HepG2 (cell line): ENCODE results near the gene SIN3A. TPM values are rescaled to one million over a fixed set of nuclear protein-coding genes. Genes with fewer than 3 reads are reported as not detected.

Experiments
- AGO1 ChIP-seq: fragments of 200-400 bp; formaldehyde crosslinking; IDR thresholded peaks from 2 replicates; pipeline ENCODE4 v1.6.1; 2017; ENCODE audit warnings: mild to moderate bottlenecking, low read depth, low read length, moderate library complexity; ENCODE audit not compliant: poor library complexity, severe bottlenecking
- ELF4 ChIP-seq: sonication (generic); formaldehyde crosslinking; IDR thresholded peaks from 2 replicates; pipeline ENCODE4 v1.5.0; 2020; ENCODE audit warnings: missing genetic modification reagents, mild to moderate bottlenecking, moderate library complexity, borderline replicate concordance
- EP300 ChIP-seq, 3 experiments: sonication (generic) in 1 of 3; formaldehyde crosslinking in 1 of 3; IDR thresholded peaks; 2 replicates each; pipeline versions ENCODE4 v1.5.1 to v1.6.1; 2011 to 2020; ENCODE audit warnings: low read depth in 2 of 3, low read length in 2 of 3, borderline replicate concordance in 1 of 3, improper control_type of control experiment in 1 of 3, mild to moderate bottlenecking in 1 of 3, missing genetic modification reagents in 1 of 3, moderate library complexity in 1 of 3
- ETV5 ChIP-seq: IDR thresholded peaks from 2 replicates; pipeline ENCODE4 v1.6.1; 2018; ENCODE audit warnings: missing biosample characterization, missing genetic modification reagents, inconsistent platforms, borderline replicate concordance
- GATAD1 ChIP-seq: IDR thresholded peaks from 2 replicates; pipeline ENCODE4 v1.6.1; 2016; ENCODE audit warnings: missing genetic modification reagents, missing compliant biosample characterization
- GFI1 ChIP-seq: sonication (generic); formaldehyde crosslinking; IDR thresholded peaks from 2 replicates; pipeline ENCODE4 v1.5.0; 2020; ENCODE audit warnings: missing genetic modification reagents, mild to moderate bottlenecking, borderline replicate concordance
- KLF13 ChIP-seq: sonication (generic); formaldehyde crosslinking; IDR thresholded peaks from 2 replicates; pipeline ENCODE4 v1.4.0; 2020; ENCODE audit warnings: mild to moderate bottlenecking, missing genetic modification reagents
- PHF8 ChIP-seq: sonication (generic); formaldehyde crosslinking; IDR thresholded peaks from 2 replicates; pipeline ENCODE4 v1.5.0; 2020; ENCODE audit warnings: missing genetic modification reagents
- RBM22 ChIP-seq: fragments of 200-400 bp; formaldehyde crosslinking; optimal IDR thresholded peaks from 2 replicates; pipeline ENCODE3; 2017; ENCODE audit warnings: mild to moderate bottlenecking, low read length, moderate library complexity
- TBX2 ChIP-seq: sonication (generic); formaldehyde crosslinking; IDR thresholded peaks from 2 replicates; pipeline ENCODE4 v1.5.0; 2020; ENCODE audit warnings: missing genetic modification reagents, mild to moderate bottlenecking, borderline replicate concordance
- TEAD3 ChIP-seq: optimal IDR thresholded peaks from 2 replicates; pipeline ENCODE3; 2016; ENCODE audit warnings: borderline replicate concordance
- THAP11 ChIP-seq: IDR thresholded peaks from 2 replicates; pipeline ENCODE4 v1.6.1; 2016; ENCODE audit warnings: missing biosample characterization, missing genetic modification reagents
- TOE1 ChIP-seq: sonication (generic); formaldehyde crosslinking; IDR thresholded peaks from 2 replicates; pipeline ENCODE4 v1.4.0; 2020; ENCODE audit warnings: mild to moderate bottlenecking, missing genetic modification reagents
- TRAFD1 ChIP-seq: sonication (generic); formaldehyde crosslinking; IDR thresholded peaks from 2 replicates; pipeline ENCODE4 v1.5.1; 2020; ENCODE audit warnings: missing genetic modification reagents, mild to moderate bottlenecking, borderline replicate concordance
- ZGPAT ChIP-seq: IDR thresholded peaks from 2 replicates; pipeline ENCODE4 v1.6.1; 2016; ENCODE audit warnings: mild to moderate bottlenecking
- ZNF451 ChIP-seq: sonication (generic); formaldehyde crosslinking; IDR thresholded peaks from 2 replicates; pipeline ENCODE4 v1.5.0; 2020; ENCODE audit warnings: mild to moderate bottlenecking, missing genetic modification reagents
- ZNF501 ChIP-seq: sonication (generic); formaldehyde crosslinking; IDR thresholded peaks from 2 replicates; pipeline ENCODE4 v1.5.1; 2020; ENCODE audit warnings: mild to moderate bottlenecking, moderate library complexity, missing genetic modification reagents
- ZNF607 ChIP-seq: sonication (generic); formaldehyde crosslinking; IDR thresholded peaks from 2 replicates; pipeline ENCODE4 v1.5.1; 2020; ENCODE audit warnings: missing genetic modification reagents, mild to moderate bottlenecking, borderline replicate concordance
- ZNF773 ChIP-seq: sonication (generic); formaldehyde crosslinking; IDR thresholded peaks from 2 replicates; pipeline ENCODE4 v1.4.0; 2020; ENCODE audit warnings: missing genetic modification reagents, borderline replicate concordance
- ZNF784 ChIP-seq: sonication (generic); formaldehyde crosslinking; IDR thresholded peaks from 2 replicates; pipeline ENCODE4 v1.5.1; 2020; ENCODE audit warnings: missing genetic modification reagents, mild to moderate bottlenecking, borderline replicate concordance
- ZNF788 ChIP-seq: sonication (generic); formaldehyde crosslinking; IDR thresholded peaks from 2 replicates; pipeline ENCODE4 v1.5.0; 2020; ENCODE audit warnings: mild to moderate bottlenecking, missing genetic modification reagents, borderline replicate concordance
- polyA plus RNA-seq, 8 experiments: library from polyadenylated mRNA; depleted of rRNA in 3 of 8; stranded (reverse) in 7 of 8; unstranded in 1 of 8; fragments of >200 nt; fragmentation: Illumina TruSeq in 4 of 8; extraction: Trizol in 4 of 8; gene quantifications; 2 replicates each; pipeline versions ENCODE4 v1.2.1 to v1.2.3, GENCODE V29; 2011 to 2016; ENCODE audit warnings: low read depth in 4 of 8, missing spikeins in 1 of 8, mixed read lengths in 1 of 8; ENCODE audit not compliant: insufficient read depth in 1 of 8
- total RNA-seq, 5 experiments: library from RNA; depleted of rRNA; stranded (reverse); fragments of >200 nt; fragmentation: Illumina TruSeq; extraction: Trizol; gene quantifications; 2 replicates each; pipeline ENCODE4 v1.2.3, GENCODE V29; 2016; ENCODE audit warnings: low read depth in 1 of 5

The SIN3A gene
- total and polyA plus RNA-seq, 2 of the 13 experiments (the other 11 are each of a cell fraction or from before 2014, with no cell fraction given), result 16.1 to 28.1 TPM

- TF ChIP-seq ELF4 (CRISPR knock-in tag) (0 out of 2 replicates have a peak, but pooled peaks have one; percentile 48), ZNF784 (CRISPR knock-in tag) (0 out of 2 replicates have a peak, but pooled peaks have one; percentile 3), ZNF501 (0 out of 2 replicates have a peak, but pooled peaks have one; percentile 61), ZNF607 (CRISPR knock-in tag) (0 out of 2 replicates have a peak, but pooled peaks have one; percentile 58), EP300 (IDR thresholded peaks at IDR 0.05; ENCODE audit: low read depth in 2 of 2, low read length in 2 of 2) (no peak), EP300 (CRISPR knock-in tag; IDR thresholded peaks at IDR 0.05; ENCODE audit: borderline replicate concordance) (0 out of 2 replicates have a peak, but pooled peaks have one; percentile 8), RBM22 (peak; percentile 35), ETV5 (CRISPR knock-in tag) (peak; percentile 20), THAP11 (CRISPR knock-in tag) (no peak; the same call in 1 of the 2 replicates), TBX2 (CRISPR knock-in tag) (peak; percentile 54), TRAFD1 (peak; percentile 79; the same call in 1 of the 2 replicates), AGO1 (no peak), ZGPAT (CRISPR knock-in tag) (0 out of 2 replicates have a peak, but pooled peaks have one; percentile 36), GATAD1 (0 out of 2 replicates have a peak, but pooled peaks have one; percentile 3), ZNF773 (no peak), ZNF451 (CRISPR knock-in tag) (0 out of 2 replicates have a peak, but pooled peaks have one; percentile 14), TOE1 (CRISPR knock-in tag) (0 out of 2 replicates have a peak, but pooled peaks have one; percentile 19), GFI1 (peak; percentile 21; the same call in 1 of the 2 replicates), TEAD3 (CRISPR knock-in tag) (peak; percentile 5), PHF8 (CRISPR knock-in tag) (peak; percentile 25; the same call in 1 of the 2 replicates), KLF13 (CRISPR knock-in tag) (no peak), ZNF788 (0 out of 2 replicates have a peak, but pooled peaks have one; percentile 20)
Measured at GRCh38 chr15:75452364-75452864, 924 bp upstream of the SIN3A start (continued).
